Vagina (tissue), 2 donors: ENCODE data around the gene CALHM4. TPM values are rescaled to one million over a fixed set of nuclear protein-coding genes. Genes with fewer than 3 reads are reported as not detected.

Experiments
- DNase-seq, 2 donors: peaks; one replicate each; pipeline ENCODE4 v3.0.0-alpha.2; 2017; ENCODE audit errors: extremely low spot score in 2 of 2
- H3K27ac ChIP-seq: fragments of 200-600 bp; sonication (generic); one replicate; pipeline ENCODE4 v1.5.1; 2019
- H3K27me3 ChIP-seq: fragments of 200-600 bp; sonication (generic); one replicate; pipeline ENCODE4 v1.5.1; 2019
- H3K36me3 ChIP-seq, 2 donors: fragments of 200-600 bp; sonication (generic); one replicate each; pipeline ENCODE4 v1.5.1; 2017 to 2019
- H3K4me1 ChIP-seq: fragments of 200-600 bp; sonication (generic); one replicate; pipeline ENCODE4 v1.5.1; 2019
- H3K4me3 ChIP-seq, 2 donors: fragments of 200-600 bp; sonication (generic); 1 replicate in 1 of 2; 2 replicates in 1 of 2; pipeline ENCODE4 v1.5.1; 2016 to 2019
- H3K9me3 ChIP-seq: fragments of 200-600 bp; sonication (generic); one replicate; pipeline ENCODE4 v1.5.1; 2019
- CTCF ChIP-seq, 3 experiments: fragments of 450-650 bp in 2 of 3; fragments of 200-600 bp in 1 of 3; sonication (generic) in 1 of 3; IDR thresholded peaks; one replicate each; pipeline ENCODE4 v1.5.1; 2017 to 2019; ENCODE audit warnings: antibody characterized with exemption in 3 of 3, mild to moderate bottlenecking in 2 of 3, moderate library complexity in 2 of 3
- POLR2A ChIP-seq, 2 donors: fragments of 450-650 bp; IDR thresholded peaks; one replicate each; pipeline ENCODE4 v1.6.1; 2017; ENCODE audit warnings: antibody characterized with exemption in 2 of 2, mild to moderate bottlenecking in 2 of 2, moderate library complexity in 2 of 2
- POLR2AphosphoS5 ChIP-seq, 2 donors: sonication (generic); formaldehyde crosslinking; IDR thresholded peaks; one replicate each; pipeline ENCODE4 v1.9.0; 2017; ENCODE audit warnings: antibody characterized with exemption in 2 of 2, mild to moderate bottlenecking in 2 of 2, low read depth in 1 of 2; ENCODE audit not compliant: insufficient read depth in 1 of 2
- intact Hi-C: fragments of 100-400 bp; cut with DNase I; formaldehyde crosslinking; loops from one replicate; pipeline ENCODE4 v1.15.1; 2023
- total RNA-seq: library from RNA; depleted of rRNA; stranded (reverse); fragments of >200 nt; gene quantifications from one replicate; pipeline ENCODE4 v1.2.3, GENCODE V29; 2016

Gene CALHM4
- total RNA-seq, 1 donor from 2014 or later, result not detected

- Histone ChIP-seq H3K27ac (no peak overlapping the region), H3K4me1 (peaks cover 21% of the 10 kb centered on the region), H3K9me3 (no peaks in the 10 kb centered on the region), H3K27me3 (no peaks in the 10 kb centered on the region), H3K36me3 (no peaks in the 10 kb centered on the region), H3K4me3 (peak overlapping the region; percentile 37 to 43)
- TF ChIP-seq POLR2AphosphoS5 (IDR thresholded peaks at IDR 0.05; ENCODE audit: insufficient read depth in 1 of 2, low read depth in 1 of 2) (no peak), CTCF (IDR thresholded peaks at IDR 0.05) (no peak), POLR2A (IDR thresholded peaks at IDR 0.05) (no peak)
- intact Hi-C loops, result loop anchor here (5.0 kb wide), 1 partner anchor 120 kb away; no protein-coding TSS in a partner anchor
- no peak for DNase-seq
These were observed 40.8 kb upstream of the CALHM4 start for GRCh38 chr6:116512734-116513133.

GRCh38 chr6:116513224-116513875, 40.2 kb upstream of the CALHM4 start:
- intact Hi-C loops, result loop anchor here (5.0 kb wide), 1 partner anchor 121 kb away; no protein-coding TSS in a partner anchor
- Histone ChIP-seq H3K9me3 (no peaks in the 10 kb centered on the region), H3K27me3 (no peaks in the 10 kb centered on the region), H3K36me3 (no peaks in the 10 kb centered on the region), H3K27ac (no peak overlapping the region), H3K4me1 (peaks cover 21% of the 10 kb centered on the region), H3K4me3 (peak overlapping the region in 1 of 2 donors; percentile 43)
- no peak for DNase-seq
- no peak for TF ChIP-seq POLR2AphosphoS5 (IDR thresholded peaks at IDR 0.05; ENCODE audit: insufficient read depth in 1 of 2, low read depth in 1 of 2)
- no peak for TF ChIP-seq POLR2A (IDR thresholded peaks at IDR 0.05)
- no peak for TF ChIP-seq CTCF (IDR thresholded peaks at IDR 0.05)

- Histone ChIP-seq H3K4me1 (peaks cover 21% of the 10 kb centered on the region), H3K27me3 (no peaks in the 10 kb centered on the region), H3K27ac (no peak overlapping the region), H3K36me3 (no peaks in the 10 kb centered on the region), H3K9me3 (no peaks in the 10 kb centered on the region), H3K4me3 (no peak overlapping the region)
- TF ChIP-seq CTCF (IDR thresholded peaks at IDR 0.05) (no peak), POLR2A (IDR thresholded peaks at IDR 0.05) (no peak), POLR2AphosphoS5 (IDR thresholded peaks at IDR 0.05; ENCODE audit: insufficient read depth in 1 of 2, low read depth in 1 of 2) (no peak)
- no peak for DNase-seq
- intact Hi-C loops, result loop anchor here (5.0 kb wide), 1 partner anchor 122 kb away; no protein-coding TSS in a partner anchor
These were observed 39.4 kb upstream of the CALHM4 start for GRCh38 chr6:116514111-116514510.

- Histone ChIP-seq H3K27me3 (no peaks in the 10 kb centered on the region), H3K27ac (no peak overlapping the region), H3K9me3 (no peaks in the 10 kb centered on the region), H3K4me3 (no peak overlapping the region), H3K36me3 (no peaks in the 10 kb centered on the region), H3K4me1 (peaks cover 21% of the 10 kb centered on the region)
- no peak for DNase-seq
- intact Hi-C loops, result no loop called here
- TF ChIP-seq POLR2AphosphoS5 (IDR thresholded peaks at IDR 0.05; ENCODE audit: insufficient read depth in 1 of 2, low read depth in 1 of 2), result no peak
- TF ChIP-seq CTCF (IDR thresholded peaks at IDR 0.05), result no peak
- no peak for TF ChIP-seq POLR2A (IDR thresholded peaks at IDR 0.05)
These were observed 38.4 kb upstream of the CALHM4 start for GRCh38 chr6:116515141-116515540.

GRCh38 chr6:116518621-116519368, 34.8 kb upstream of the CALHM4 start:
- intact Hi-C loops, result no loop called here
- Histone ChIP-seq H3K9me3 (no peaks in the 10 kb centered on the region), H3K27me3 (no peaks in the 10 kb centered on the region), H3K4me3 (no peak overlapping the region), H3K36me3 (no peaks in the 10 kb centered on the region), H3K4me1 (peaks cover 12% of the 10 kb centered on the region), H3K27ac (no peak overlapping the region)
- no peak for TF ChIP-seq POLR2A (IDR thresholded peaks at IDR 0.05)
- no peak for TF ChIP-seq POLR2AphosphoS5 (IDR thresholded peaks at IDR 0.05; ENCODE audit: insufficient read depth in 1 of 2, low read depth in 1 of 2)
- TF ChIP-seq CTCF (IDR thresholded peaks at IDR 0.05), result no peak
- no peak for DNase-seq
